ENCODE results near the gene TBL1Y.

The TBL1Y gene

GRCh38 chrY:6928265-6928664, 17.8 kb downstream of the TBL1Y start:
- no peak for DNase-seq (ENCODE audit: low read depth in 1 of 2, low spot score in 1 of 2)
- no peak overlapping the region for H3K27ac ChIP-seq (replicated peaks)
- H3K27me3 ChIP-seq (ENCODE audit: insufficient read depth, poor library complexity, severe bottlenecking): no peaks in the 10 kb centered on the region
- TF ChIP-seq POLR2AphosphoS5 (IDR thresholded peaks at IDR 0.05; ENCODE audit: low read depth) (no peak), SPI1 (IDR thresholded peaks at IDR 0.05; ENCODE audit: borderline replicate concordance, low read depth) (no peak), GABPA (IDR thresholded peaks at IDR 0.05; ENCODE audit: low read depth) (no peak)
- TF ChIP-seq, protein P1, sequence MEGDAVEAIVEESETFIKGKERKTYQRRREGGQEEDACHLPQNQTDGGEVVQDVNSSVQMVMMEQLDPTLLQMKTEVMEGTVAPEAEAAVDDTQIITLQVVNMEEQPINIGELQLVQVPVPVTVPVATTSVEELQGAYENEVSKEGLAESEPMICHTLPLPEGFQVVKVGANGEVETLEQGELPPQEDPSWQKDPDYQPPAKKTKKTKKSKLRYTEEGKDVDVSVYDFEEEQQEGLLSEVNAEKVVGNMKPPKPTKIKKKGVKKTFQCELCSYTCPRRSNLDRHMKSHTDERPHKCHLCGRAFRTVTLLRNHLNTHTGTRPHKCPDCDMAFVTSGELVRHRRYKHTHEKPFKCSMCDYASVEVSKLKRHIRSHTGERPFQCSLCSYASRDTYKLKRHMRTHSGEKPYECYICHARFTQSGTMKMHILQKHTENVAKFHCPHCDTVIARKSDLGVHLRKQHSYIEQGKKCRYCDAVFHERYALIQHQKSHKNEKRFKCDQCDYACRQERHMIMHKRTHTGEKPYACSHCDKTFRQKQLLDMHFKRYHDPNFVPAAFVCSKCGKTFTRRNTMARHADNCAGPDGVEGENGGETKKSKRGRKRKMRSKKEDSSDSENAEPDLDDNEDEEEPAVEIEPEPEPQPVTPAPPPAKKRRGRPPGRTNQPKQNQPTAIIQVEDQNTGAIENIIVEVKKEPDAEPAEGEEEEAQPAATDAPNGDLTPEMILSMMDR (IDR thresholded peaks at IDR 0.05; ENCODE audit: insufficient read depth, low read length): no peak
- TF ChIP-seq, protein P2, sequence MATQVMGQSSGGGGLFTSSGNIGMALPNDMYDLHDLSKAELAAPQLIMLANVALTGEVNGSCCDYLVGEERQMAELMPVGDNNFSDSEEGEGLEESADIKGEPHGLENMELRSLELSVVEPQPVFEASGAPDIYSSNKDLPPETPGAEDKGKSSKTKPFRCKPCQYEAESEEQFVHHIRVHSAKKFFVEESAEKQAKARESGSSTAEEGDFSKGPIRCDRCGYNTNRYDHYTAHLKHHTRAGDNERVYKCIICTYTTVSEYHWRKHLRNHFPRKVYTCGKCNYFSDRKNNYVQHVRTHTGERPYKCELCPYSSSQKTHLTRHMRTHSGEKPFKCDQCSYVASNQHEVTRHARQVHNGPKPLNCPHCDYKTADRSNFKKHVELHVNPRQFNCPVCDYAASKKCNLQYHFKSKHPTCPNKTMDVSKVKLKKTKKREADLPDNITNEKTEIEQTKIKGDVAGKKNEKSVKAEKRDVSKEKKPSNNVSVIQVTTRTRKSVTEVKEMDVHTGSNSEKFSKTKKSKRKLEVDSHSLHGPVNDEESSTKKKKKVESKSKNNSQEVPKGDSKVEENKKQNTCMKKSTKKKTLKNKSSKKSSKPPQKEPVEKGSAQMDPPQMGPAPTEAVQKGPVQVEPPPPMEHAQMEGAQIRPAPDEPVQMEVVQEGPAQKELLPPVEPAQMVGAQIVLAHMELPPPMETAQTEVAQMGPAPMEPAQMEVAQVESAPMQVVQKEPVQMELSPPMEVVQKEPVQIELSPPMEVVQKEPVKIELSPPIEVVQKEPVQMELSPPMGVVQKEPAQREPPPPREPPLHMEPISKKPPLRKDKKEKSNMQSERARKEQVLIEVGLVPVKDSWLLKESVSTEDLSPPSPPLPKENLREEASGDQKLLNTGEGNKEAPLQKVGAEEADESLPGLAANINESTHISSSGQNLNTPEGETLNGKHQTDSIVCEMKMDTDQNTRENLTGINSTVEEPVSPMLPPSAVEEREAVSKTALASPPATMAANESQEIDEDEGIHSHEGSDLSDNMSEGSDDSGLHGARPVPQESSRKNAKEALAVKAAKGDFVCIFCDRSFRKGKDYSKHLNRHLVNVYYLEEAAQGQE (IDR thresholded peaks at IDR 0.05; ENCODE audit: insufficient replicate concordance, low read depth): no peak
- no peak overlapping the region for H3K4me3 ChIP-seq (replicated peaks; ENCODE audit: insufficient read depth, low read length)

DNA sequence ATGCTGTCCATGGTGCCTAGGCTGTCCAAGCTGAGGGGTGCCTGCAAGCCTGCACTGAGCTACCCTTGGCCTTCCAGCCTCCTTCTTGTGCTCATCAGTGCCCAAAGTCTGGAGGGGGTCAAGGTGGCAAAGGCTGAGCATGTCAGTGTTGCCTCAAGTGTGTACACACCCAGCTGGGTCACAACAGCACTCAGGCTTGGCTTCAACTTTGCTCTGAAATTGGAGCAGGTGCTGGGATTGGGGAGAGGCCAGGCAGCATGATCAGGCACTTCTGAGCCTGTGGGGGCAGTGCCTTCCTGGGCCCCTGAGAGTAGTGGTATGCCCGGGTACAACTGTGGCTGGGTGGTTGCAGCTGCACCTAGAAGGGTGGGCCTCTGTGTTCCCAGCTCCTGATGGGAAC, 18.7 kb downstream of the TBL1Y start:
- Histone ChIP-seq H3K4me3 (replicated peaks; ENCODE audit: insufficient read depth, low read length) (no peak overlapping the region), H3K27ac (replicated peaks) (no peak overlapping the region), H3K27me3 (ENCODE audit: insufficient read depth, poor library complexity, severe bottlenecking) (no peaks in the 10 kb centered on the region)
- no peak for TF ChIP-seq GABPA (IDR thresholded peaks at IDR 0.05; ENCODE audit: low read depth)
- TF ChIP-seq POLR2AphosphoS5 (IDR thresholded peaks at IDR 0.05; ENCODE audit: low read depth): no peak
- DNase-seq (ENCODE audit: low read depth in 1 of 2, low spot score in 1 of 2): no peak

GRCh38 chrY:6931779-6932396, 21.4 kb downstream of the TBL1Y start:
- DNase-seq (ENCODE audit: low read depth in 1 of 2, low spot score in 1 of 2): no peak
- Histone ChIP-seq H3K27me3 (ENCODE audit: insufficient read depth, poor library complexity, severe bottlenecking) (no peaks in the 10 kb centered on the region), H3K4me3 (replicated peaks; ENCODE audit: insufficient read depth, low read length) (no peak overlapping the region), H3K27ac (replicated peaks) (no peak overlapping the region)
- TF ChIP-seq POLR2AphosphoS5 (IDR thresholded peaks at IDR 0.05; ENCODE audit: low read depth) (no peak), SPI1 (IDR thresholded peaks at IDR 0.05; ENCODE audit: borderline replicate concordance, low read depth) (no peak), GABPA (IDR thresholded peaks at IDR 0.05; ENCODE audit: low read depth) (no peak)
- TF ChIP-seq, protein P2 (IDR thresholded peaks at IDR 0.05; ENCODE audit: insufficient replicate concordance, low read depth): no peak
- TF ChIP-seq, protein P1 (IDR thresholded peaks at IDR 0.05; ENCODE audit: insufficient read depth, low read length): no peak

GRCh38 chrY:6935497-6935896, 25.0 kb downstream of the TBL1Y start:
- TF ChIP-seq POLR2AphosphoS5 (IDR thresholded peaks at IDR 0.05; ENCODE audit: low read depth) (no peak), SPI1 (IDR thresholded peaks at IDR 0.05; ENCODE audit: borderline replicate concordance, low read depth) (no peak), GABPA (IDR thresholded peaks at IDR 0.05; ENCODE audit: low read depth) (no peak)
- TF ChIP-seq, protein P2 (IDR thresholded peaks at IDR 0.05; ENCODE audit: insufficient replicate concordance, low read depth): no peak
- TF ChIP-seq, protein P1 (IDR thresholded peaks at IDR 0.05; ENCODE audit: insufficient read depth, low read length): no peak
- no peaks in the 10 kb centered on the region for H3K27me3 ChIP-seq (ENCODE audit: insufficient read depth, poor library complexity, severe bottlenecking)
- H3K27ac ChIP-seq (replicated peaks): no peak overlapping the region
- no peak overlapping the region for H3K4me3 ChIP-seq (replicated peaks; ENCODE audit: insufficient read depth, low read length)
- no peak for DNase-seq (ENCODE audit: low read depth in 1 of 2, low spot score in 1 of 2)

Measured in HL-60 (cell line).